CD14-positive monocyte (primary cell): ENCODE measurements around the gene SIX1. TPM values are rescaled to one million over a fixed set of nuclear protein-coding genes. Genes with fewer than 3 reads are reported as not detected.

Source experiments
- DNase-seq, 3 donors: peaks; one replicate each; pipeline ENCODE4 v3.0.0-alpha.2; 2011 to 2022
- H2AFZ ChIP-seq: 2 replicates; pipeline ENCODE4 v1.6.0; 2012; ENCODE audit warnings: mild to moderate bottlenecking, low read depth, low read length, inconsistent platforms; ENCODE audit not compliant: insufficient read depth, poor library complexity, severe bottlenecking
- H3K27ac ChIP-seq, 2 donors: 1 replicate in 1 of 2; 2 replicates in 1 of 2; pipeline ENCODE4 v1.5.1; 2012 to 2013; ENCODE audit warnings: low read length in 2 of 2, control low read depth in 1 of 2, inconsistent platforms in 1 of 2, low read depth in 1 of 2, mild to moderate bottlenecking in 1 of 2
- H3K27me3 ChIP-seq, 2 donors: one replicate each; pipeline versions ENCODE4 v1.6.0 to v1.6.1; 2011 to 2013; ENCODE audit warnings: low read length in 2 of 2; ENCODE audit not compliant: control insufficient read depth in 2 of 2, insufficient read depth in 2 of 2
- H3K36me3 ChIP-seq, 2 donors: replicated peaks in 1 of 2; 1 replicate in 1 of 2; 2 replicates in 1 of 2; pipeline versions ENCODE4 v1.5.1 to v1.6.1; 2012 to 2013; ENCODE audit warnings: low read length in 2 of 2, control low read depth in 1 of 2, inconsistent platforms in 1 of 2, mild to moderate bottlenecking in 1 of 2; ENCODE audit not compliant: insufficient read depth in 2 of 2, control insufficient read depth in 1 of 2
- H3K4me1 ChIP-seq, 2 donors: 1 replicate in 1 of 2; 2 replicates in 1 of 2; pipeline versions ENCODE4 v1.5.1 to v1.6.1; 2012 to 2013; ENCODE audit warnings: low read length in 2 of 2, control low read depth in 1 of 2, inconsistent platforms in 1 of 2, mild to moderate bottlenecking in 1 of 2, moderate library complexity in 1 of 2; ENCODE audit not compliant: insufficient read depth in 2 of 2, control insufficient read depth in 1 of 2
- H3K4me2 ChIP-seq: replicated peaks from 2 replicates; pipeline ENCODE3; 2012; ENCODE audit warnings: low read length, moderate library complexity, mild to moderate bottlenecking; ENCODE audit not compliant: poor library complexity, severe bottlenecking; ENCODE audit errors: extremely low read depth
- H3K4me3 ChIP-seq, 3 experiments: fragments of 200-600 bp in 1 of 3; sonication (generic) in 1 of 3; replicated peaks in 1 of 3; 1 replicate in 2 of 3; 2 replicates in 1 of 3; pipeline ENCODE4 v1.5.1; 2011 to 2013; ENCODE audit warnings: low read length in 3 of 3, mild to moderate bottlenecking in 3 of 3, control low read depth in 2 of 3, low read depth in 2 of 3, inconsistent platforms in 1 of 3, moderate library complexity in 1 of 3
- H3K79me2 ChIP-seq: 2 replicates; pipeline ENCODE4 v1.6.0; 2012; ENCODE audit warnings: mild to moderate bottlenecking, control low read depth, inconsistent platforms, low read length, moderate library complexity; ENCODE audit not compliant: insufficient read depth
- H3K9ac ChIP-seq: 2 replicates; pipeline ENCODE4 v1.6.0; 2017; ENCODE audit warnings: low read length, mild to moderate bottlenecking; ENCODE audit not compliant: insufficient read depth, poor library complexity, severe bottlenecking
- H3K9me3 ChIP-seq, 2 donors: replicated peaks in 1 of 2; 1 replicate in 1 of 2; 2 replicates in 1 of 2; pipeline versions ENCODE4 v1.5.1 to v1.6.1; 2012 to 2013; ENCODE audit warnings: low read length in 2 of 2, control low read depth in 1 of 2; ENCODE audit not compliant: control insufficient read depth in 1 of 2, insufficient read depth in 1 of 2
- H4K20me1 ChIP-seq: 2 replicates; pipeline ENCODE4 v1.6.0; 2012; ENCODE audit warnings: mild to moderate bottlenecking, low read length, control low read depth, moderate library complexity; ENCODE audit not compliant: insufficient read depth
- H3K27ac Mint-ChIP-seq, 7 donors: one replicate each; pipeline ENCODE4 v1.8.0; 2020; ENCODE audit warnings: mild to moderate bottlenecking in 7 of 7, mixed read lengths in 7 of 7, moderate library complexity in 6 of 7, inconsistent platforms in 2 of 7
- H3K27me3 Mint-ChIP-seq, 3 donors: one replicate each; pipeline ENCODE4 v1.8.0; 2021 to 2022; ENCODE audit warnings: low read depth in 3 of 3, mild to moderate bottlenecking in 3 of 3, mixed read lengths in 3 of 3, moderate library complexity in 3 of 3, inconsistent platforms in 1 of 3
- H3K36me3 Mint-ChIP-seq, 2 donors: one replicate each; pipeline ENCODE4 v1.8.0; 2020; ENCODE audit warnings: mixed read lengths in 2 of 2, inconsistent platforms in 1 of 2, mild to moderate bottlenecking in 1 of 2
- H3K4me1 Mint-ChIP-seq: one replicate; pipeline ENCODE4 v1.8.0; 2020; ENCODE audit warnings: mild to moderate bottlenecking, mixed read lengths
- H3K4me3 Mint-ChIP-seq, 2 donors: one replicate each; pipeline ENCODE4 v1.8.0; 2020; ENCODE audit warnings: mild to moderate bottlenecking in 2 of 2, mixed read lengths in 2 of 2, moderate library complexity in 1 of 2
- H3K9me3 Mint-ChIP-seq, 7 donors: one replicate each; pipeline ENCODE4 v1.8.0; 2020 to 2022; ENCODE audit warnings: mixed read lengths in 7 of 7, mild to moderate bottlenecking in 6 of 7, moderate library complexity in 6 of 7, inconsistent platforms in 2 of 7
- CTCF ChIP-seq: fragments of 200-600 bp; IDR thresholded peaks from one replicate; pipeline ENCODE4 v1.8.0; 2022; ENCODE audit warnings: antibody characterized with exemption, mild to moderate bottlenecking
- WGBS: methylation state at CpG from one replicate; pipeline ENCODE4 v1.1.5; 2013; ENCODE audit warnings: missing lambda C conversion rate; ENCODE audit not compliant: insufficient coverage; 5-methylcytosine and 5-hydroxymethylcytosine counted together
- intact Hi-C, 2 donors: fragments of 100-400 bp; cut with micrococcal nuclease; formaldehyde crosslinking; loops; one replicate each; pipeline versions ENCODE4 v1.15.0 to v1.15.1; 2023
- polyA plus RNA-seq, 3 donors: library from polyadenylated mRNA; depleted of rRNA in 1 of 3; unstranded in 2 of 3; stranded (reverse) in 1 of 3; fragments of 300-500 nt in 2 of 3; fragments of >200 nt in 1 of 3; fragmentation: Illumina TruSeq in 2 of 3; gene quantifications; 1 replicate in 2 of 3; 2 replicates in 1 of 3; pipeline ENCODE4 v1.2.3, GENCODE V29; 2012 to 2021

Gene SIX1
- polyA plus RNA-seq, 3 donors: not detected

- H3K27me3 Mint-ChIP-seq: peaks cover 94 to 100% (median 99%) of the 10 kb centered on the region in 3 donors
- WGBS: no CpG with 5 or more reads among the region's 1 CpG
- intact Hi-C loops: no loop called here
Observed at GRCh38 chr14:60639674-60640073, 9.6 kb downstream of the SIX1 start.

DNA sequence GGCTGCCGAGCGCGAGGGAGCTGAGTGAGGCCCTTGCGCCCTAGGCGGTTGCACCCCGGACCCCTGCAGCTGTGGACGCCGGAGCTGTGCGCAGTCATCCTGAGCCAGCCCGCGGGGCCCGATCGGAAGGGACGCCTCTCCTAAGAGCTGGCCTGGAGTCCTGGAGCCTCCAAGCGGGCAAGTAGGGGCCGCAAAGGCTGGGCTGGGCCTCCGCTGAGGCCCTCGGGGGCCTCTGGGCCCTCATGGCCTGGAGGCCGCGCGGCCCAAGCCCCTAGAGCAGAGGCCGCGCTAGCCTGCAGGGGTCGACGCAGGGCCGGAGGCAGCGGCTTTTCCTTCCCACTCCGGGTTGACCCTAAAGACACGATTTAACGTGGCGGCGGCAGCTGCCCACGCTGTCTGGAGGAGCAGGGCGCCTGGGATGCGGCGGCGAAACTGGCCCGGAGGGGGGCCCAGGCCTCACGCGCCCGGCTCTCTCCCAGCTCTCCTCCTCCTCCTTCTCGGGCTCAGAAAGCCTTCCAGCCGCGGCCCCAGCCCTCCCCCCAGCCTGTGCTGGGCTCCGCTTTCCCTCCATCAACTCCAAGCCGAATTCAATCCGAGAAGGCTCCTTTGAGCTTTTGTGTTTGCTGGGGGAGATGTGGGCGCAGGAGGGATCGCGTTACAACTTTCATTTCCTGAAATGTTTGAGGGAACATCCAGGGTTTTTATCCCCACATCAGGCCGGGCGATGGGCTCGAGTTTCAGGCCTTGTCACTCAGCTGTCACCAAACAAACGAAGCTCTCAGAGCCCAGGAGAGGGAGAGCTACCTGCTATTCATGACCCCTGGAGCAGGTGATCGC lies 11.6 kb downstream of the SIX1 start:
- Mint-ChIP-seq H3K27me3 (peaks cover 85 to 97% (median 88%) of the 10 kb centered on the region in 3 donors), H3K9me3 (peaks cover 0 to 21% (median 10%) of the 10 kb centered on the region in 7 donors), H3K36me3 (peaks cover 0 to 3% of the 10 kb centered on the region in 2 donors), H3K27ac (no peak overlapping the region), H3K4me3 (peak overlapping the region in 1 of 2 donors; percentile 84), H3K4me1 (peaks cover 9% of the 10 kb centered on the region)
- no peak overlapping the region for H3K9ac ChIP-seq
- H3K36me3 ChIP-seq: no peaks in the 10 kb centered on the region
- WGBS: 1% methylated on average over 45 of the region's 55 CpGs
- intact Hi-C loops: no loop called here
- DNase-seq: no peak
- H3K4me2 ChIP-seq: peak overlapping the region; percentile 26
- peaks cover 6 to 17% of the 10 kb centered on the region in 2 donors for H3K4me1 ChIP-seq
- H2AFZ ChIP-seq: peak overlapping the region; percentile 29
- no peak for TF ChIP-seq CTCF
- H3K27ac ChIP-seq: no peak overlapping the region
- H3K27me3 ChIP-seq: peaks cover 87 to 92% of the 10 kb centered on the region in 2 donors
- no peaks in the 10 kb centered on the region for H3K79me2 ChIP-seq
- H4K20me1 ChIP-seq: no peaks in the 10 kb centered on the region
- H3K4me3 ChIP-seq: no peak overlapping the region
- H3K9me3 ChIP-seq: peaks cover 3 to 46% of the 10 kb centered on the region in 2 donors

More at GRCh38 chr14:60639674-60640073, 9.6 kb downstream of the SIX1 start:
- peaks cover 0 to 26% (median 10%) of the 10 kb centered on the region in 7 donors for H3K9me3 Mint-ChIP-seq
- H3K27me3 ChIP-seq: peaks cover 87 to 99% of the 10 kb centered on the region in 2 donors
- peaks cover 3 to 46% of the 10 kb centered on the region in 2 donors for H3K9me3 ChIP-seq
- H3K4me1 Mint-ChIP-seq: peaks cover 22% of the 10 kb centered on the region
- H3K79me2 ChIP-seq: no peaks in the 10 kb centered on the region
- no peak overlapping the region for H3K4me3 ChIP-seq
- no peaks in the 10 kb centered on the region for H4K20me1 ChIP-seq
- H3K9ac ChIP-seq: no peak overlapping the region
- H3K4me1 ChIP-seq: peaks cover 9 to 22% of the 10 kb centered on the region in 2 donors
- peaks cover 2 to 12% of the 10 kb centered on the region in 2 donors for H3K36me3 Mint-ChIP-seq
- H3K27ac ChIP-seq: no peak overlapping the region
- no peak overlapping the region for H2AFZ ChIP-seq
- H3K4me3 Mint-ChIP-seq: peak overlapping the region in 1 of 2 donors; percentile 31
- H3K4me2 ChIP-seq: no peak overlapping the region
- no peak for TF ChIP-seq CTCF
- no peaks in the 10 kb centered on the region for H3K36me3 ChIP-seq
- H3K27ac Mint-ChIP-seq: no peak overlapping the region
- no peak for DNase-seq
